ENCODE results near the gene CD248.
A peak's percentile ranks its signal among the peaks of the same experiment; 100 is the strongest.

The CD248 gene

DNA sequence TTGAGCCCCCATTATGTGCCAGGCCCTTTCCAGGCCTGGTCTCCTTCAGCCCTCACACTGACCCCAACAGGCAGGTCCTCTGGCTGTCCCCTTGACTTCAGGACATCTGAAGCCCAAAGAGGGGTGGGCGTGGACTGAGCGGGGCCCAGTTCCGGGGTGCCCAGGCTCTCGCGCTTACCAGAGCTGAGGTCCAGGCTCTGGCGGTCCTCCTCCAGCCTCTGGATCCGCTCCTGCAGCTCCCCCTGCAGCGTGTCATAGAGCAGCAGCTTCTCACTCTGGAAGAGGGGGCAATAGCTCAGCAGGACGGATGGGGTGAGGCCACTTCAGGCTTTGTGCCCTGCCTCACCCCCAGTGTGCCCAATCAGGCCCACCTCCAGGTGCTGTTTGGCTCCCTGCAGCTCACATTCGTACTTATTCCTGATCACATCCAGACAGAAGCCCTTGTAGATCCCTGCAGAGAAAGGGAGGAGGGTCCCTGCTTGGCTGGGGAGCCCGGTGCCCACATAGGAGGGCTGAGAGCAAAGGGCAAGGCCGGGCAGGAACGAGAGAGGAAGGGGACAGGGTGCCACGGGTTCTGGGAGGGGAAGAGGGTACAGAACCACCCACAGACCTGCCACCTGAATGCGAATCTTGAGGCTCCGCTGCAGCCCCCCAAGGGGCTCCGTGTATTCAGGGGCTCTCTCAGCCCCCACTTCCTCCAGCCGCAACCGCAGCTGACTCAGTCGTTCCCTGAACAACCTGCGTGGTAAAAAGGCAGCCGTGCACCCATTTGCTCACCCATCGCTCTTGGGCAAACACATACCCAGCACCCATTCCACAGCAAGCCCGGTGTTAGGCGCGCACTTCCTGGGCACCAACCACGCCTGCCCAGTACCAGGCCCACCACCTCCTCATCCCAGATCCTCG is 24.0 kb upstream of the CD248 start:
- no peak for DNase-seq

DNA sequence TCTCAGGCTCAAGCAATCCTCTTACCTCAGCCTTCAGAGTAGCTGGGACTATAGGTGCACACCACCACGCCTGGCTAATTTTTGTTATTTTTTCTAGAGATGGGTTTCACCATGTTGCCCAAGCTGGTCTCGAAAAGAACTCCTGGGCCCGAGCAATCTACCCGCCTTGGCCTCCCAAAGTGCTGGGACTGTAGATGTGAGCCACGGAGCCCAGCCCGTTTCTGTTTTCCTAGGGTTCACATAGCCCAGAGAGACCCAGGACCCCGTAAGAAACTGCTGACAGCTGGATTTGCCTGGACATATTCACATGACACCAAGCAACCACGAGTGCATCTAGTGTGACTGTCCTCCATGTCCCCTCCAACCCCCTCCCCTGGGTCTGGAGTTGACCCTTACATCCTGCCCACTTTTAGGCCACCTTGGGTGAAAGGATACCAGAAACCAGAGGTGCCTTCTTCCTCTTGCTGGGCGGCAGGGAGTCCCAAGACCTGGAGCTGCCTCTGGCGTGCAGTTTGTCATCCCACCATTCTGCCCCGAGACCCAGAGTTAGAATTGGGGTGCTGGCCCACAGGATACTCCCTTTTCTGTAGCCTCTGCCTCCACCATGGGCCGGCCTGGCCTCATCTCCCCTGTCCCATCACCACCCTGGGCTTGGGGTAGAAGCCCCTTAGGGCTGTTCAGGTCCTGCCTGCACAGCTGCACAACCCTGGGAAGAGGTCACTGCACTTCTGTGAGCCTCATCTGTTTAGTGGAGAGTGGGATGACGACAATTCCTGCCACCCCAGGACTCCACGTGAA is 23.0 kb upstream of the CD248 start:
- DNase-seq = no peak

DNA sequence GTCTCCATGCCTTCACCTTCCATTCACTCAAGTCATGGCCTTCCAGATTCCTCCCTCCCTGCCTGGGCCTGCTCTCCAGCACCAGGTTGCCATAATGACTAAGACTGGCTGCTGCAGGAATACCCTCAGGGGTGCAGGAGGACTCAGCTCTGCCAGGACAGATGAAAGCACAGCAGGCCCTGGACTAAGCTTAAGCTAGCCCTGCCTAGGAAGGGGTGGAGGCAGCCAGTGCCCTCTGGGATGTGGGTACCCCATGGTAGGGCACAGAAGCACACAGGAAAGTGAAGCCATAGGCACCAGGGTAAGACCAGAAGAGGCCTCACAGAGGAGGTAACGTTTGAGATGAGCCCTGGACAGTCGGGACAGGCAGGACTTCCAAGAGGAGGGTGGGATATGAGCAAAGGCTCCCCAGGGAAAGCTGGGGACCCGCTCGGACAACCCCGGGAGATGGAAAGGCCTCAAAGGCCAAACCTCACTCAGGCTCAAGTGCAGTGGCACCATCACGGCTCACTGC is 22.4 kb upstream of the CD248 start:
- DNase-seq = no peak

DNA sequence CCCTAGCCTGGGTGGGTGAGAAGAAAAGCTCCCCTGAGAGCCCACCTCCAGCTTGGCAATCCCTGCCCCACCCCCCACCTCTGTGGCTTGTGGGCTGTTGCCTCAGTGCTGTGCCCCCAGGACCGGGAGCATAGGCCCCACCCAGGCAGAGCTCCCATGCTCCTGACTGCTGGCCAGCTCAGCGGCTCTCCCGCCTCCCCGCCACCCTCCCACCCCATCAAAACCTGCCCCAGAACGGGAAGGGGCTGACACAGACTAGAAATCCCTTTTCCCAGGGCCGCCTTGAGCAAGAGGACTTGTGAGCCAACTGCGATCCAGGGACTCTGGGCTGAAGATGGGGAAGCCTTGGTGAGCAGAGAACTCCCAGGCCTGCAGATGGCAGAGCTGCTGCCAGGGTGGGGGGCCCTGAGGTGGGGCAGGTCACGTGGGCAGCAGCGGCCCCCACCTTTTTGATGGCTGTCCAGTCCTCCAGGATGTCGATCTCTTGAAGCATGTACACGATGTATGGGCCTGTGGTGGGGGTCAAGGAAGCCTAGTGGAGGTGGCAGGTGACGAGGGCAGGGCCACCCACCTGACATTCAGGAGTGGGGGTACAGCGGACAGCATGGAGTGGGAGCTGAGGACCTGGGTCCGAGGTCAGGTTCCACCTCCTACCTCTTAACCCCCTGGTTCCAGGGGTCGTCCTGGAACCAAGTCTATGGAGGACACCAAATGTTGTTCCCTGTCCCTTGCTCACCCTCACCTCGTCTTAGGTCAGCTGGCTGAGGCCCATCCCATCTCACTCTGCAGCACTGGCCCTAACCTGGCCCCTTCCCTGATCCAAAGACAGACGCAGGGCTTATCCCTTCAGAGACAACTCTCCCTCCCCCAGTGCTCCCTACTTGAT is 21.7 kb upstream of the CD248 start:
- DNase-seq = no peak

DNA sequence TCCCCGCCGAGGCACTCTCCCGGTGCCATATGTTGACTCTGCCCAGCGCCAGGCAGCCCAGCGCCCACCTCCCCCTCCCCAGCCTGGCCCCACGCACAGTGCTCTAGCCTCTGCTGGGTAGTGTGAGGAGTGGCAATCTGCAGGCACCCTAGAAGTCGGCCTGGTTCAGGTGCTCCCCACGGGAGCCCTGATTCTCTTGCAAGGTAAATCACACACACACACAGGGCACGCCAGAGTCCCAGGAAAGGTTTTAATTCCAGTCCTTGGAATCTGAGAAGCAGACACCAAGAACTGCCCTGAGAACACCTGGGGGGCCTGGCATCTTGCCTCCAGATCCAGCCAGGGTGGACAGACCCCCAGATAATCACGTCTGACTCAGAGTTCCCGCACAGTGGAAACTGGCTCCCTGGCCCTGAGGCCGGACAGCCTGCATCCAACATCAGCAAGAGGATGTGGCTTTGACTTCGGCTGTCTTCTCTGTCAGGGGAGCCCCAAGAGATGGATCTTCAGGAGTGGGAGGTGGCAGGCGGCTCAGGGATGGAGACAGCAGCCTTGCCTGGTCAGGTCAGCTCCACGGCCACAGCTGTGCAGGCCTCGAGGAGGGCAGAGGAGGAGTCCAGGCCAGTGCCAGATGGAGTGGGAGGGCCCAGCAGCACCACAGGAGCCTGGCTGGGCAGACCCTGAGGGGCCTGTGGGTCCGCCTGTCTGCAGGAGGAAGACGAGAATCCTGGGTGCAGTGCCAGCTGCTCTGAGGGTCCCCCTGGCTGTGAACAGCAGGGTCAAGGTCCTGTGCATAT is 20.5 kb upstream of the CD248 start:
- no peak for DNase-seq

DNA sequence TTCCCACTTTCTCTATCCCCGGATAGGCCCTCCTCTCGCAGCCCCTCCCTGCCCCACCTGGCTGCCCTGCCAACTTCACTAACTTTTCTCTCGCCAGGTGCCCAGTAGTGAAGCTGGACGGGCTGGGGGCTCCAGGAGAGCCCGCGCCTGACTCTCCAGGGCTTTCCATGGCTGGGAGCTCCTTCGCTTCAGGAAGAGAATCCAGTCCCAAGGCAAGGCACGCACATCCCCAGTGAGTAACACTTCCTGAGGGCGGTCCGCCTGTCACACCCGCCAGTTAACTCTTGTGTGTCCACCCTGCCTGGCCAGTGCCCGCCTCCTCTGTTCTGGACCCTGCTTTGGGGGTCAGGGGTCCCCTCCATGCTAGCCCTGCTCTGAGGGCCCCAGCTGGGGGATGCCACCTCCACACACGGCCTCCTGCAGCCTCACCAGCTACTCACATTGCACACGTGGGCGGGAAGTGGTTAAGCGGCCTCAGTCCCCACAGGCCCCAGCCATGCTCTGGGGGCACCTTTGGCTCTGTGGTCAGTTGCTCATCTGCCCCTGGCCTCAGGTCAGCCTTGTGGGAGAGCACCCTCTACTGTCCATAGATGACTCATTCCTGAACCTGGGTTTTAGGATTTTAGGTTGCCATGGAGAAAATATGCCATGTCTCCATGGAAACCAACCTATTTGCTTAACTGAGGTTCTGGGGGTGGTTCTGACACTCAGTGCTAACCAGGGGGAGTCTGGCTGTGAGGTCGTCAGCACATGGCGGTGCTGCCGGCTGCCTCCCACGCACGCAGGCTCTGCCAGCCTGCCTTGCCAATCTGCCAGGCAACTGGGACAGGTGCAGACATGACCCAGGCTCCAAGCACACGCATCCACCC is 19.6 kb upstream of the CD248 start, which contains the start of gene RIN1:
RIN1 (minus strand) TSS at position 201 of the 869 bp plus-strand sequence; CDS start at position 169, 32 bp downstream.
- DNase-seq = peak; percentile 99

DNA sequence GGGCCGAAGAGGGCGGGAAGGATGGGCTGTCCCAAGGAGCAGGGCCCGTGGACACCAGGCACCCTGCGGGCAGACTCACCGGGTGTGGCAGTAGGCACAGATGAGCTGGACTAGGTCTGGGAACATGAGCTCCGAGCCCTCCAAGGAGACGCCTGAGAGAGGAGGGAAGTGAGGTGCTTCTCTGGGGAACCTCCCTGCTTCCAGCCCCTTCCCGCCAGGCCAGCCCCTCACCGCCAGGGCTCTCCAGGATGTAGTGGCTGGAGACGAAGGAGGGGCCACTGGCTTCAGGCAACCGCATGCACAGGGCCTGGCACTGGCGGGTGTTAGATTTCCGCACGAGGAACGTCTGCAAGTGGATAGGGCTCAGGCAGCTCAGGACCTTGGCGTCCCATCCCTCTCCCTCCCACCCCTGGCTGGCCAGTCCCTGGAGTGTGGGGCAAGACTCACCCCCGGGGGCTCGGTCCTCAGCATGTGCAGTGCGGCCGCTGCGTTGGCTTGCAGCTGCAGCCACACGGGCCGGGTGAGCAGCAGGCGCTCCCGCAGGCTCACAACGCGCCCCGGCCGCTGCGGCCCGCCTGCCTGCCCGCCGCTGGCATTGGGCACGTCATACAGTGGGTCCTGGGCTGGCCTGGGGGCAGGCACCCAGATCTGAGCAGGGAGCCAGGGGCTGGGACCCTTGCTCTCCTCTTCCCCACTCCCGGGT is 18.8 kb upstream of the CD248 start:
- DNase-seq = peak; percentile 27

DNA sequence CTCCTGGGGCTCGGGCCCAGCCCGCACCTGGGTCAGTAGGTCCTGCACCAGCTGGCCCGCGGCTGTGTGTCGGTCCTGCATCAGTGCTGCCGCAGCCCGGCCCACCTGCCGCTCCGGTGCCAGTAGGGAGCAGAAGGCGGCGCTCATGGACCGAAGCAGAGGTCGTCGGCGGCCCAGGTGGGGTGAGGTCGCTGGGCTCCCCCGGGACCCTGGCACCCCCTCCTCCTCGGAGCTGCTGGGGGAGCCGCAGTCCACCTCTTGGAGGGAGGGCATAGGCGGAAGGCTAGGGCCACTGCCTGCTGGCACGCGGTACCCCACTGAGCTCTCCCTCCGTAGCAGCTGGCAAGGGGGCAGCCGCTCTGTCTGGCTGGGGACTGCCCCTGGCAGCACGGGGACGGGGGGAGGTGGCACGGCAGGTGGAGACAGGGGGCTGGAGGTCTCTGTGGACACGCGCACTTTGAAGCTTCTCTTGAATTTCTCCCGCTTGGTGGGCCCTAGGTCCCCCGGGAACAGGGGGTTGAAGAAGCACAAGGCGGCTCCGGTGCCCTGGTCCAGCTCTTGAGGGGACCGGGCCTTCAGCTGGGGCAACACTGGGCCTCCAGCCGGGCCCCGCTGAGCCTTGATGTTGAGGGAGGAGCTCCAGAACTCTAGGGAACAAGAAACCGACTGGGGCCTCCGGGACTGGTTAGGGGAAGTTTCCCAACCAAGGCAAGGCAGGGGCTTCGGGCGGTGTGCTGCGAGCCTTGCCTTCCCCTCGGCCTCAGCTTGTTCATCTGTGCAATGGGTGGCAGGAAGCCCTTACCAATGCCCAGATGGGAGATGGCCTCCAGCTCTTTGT is 18.0 kb upstream of the CD248 start:
- DNase-seq = no peak

DNA sequence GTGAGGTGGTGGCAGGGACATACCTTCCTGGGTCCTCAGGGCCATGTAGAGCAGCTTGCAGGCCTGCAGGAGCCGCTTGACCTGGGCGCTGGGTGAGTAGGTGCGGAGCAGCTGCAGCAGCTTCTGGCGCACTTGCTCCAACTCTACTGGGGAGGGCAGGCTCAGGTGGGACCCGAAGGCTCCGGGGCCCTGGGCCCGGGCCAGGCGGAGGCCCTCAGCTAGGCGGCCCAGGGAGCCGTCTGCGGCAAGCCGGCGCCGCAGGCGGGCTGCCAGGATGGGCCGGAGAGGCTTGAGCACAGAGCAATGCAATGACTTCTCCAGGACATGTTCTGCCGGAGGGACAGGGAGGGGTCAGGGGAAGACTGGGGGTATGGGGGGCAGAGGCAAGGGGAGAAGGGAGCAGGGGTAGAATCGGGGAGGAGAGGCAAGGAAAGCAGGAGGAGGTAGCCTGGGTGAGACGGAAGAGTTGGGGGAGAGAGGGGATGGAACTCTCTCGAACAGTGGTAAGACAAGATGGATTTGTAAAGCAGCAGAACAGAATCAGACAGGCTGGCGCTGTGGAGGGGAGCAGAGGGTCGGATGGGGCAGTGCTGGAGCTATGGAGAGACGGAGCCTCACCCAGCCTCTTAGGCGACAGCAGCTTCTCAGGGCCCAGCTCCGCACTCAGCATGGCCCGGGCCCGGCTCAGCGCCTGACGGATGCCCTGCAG is 17.2 kb upstream of the CD248 start:
- no peak for DNase-seq

DNA sequence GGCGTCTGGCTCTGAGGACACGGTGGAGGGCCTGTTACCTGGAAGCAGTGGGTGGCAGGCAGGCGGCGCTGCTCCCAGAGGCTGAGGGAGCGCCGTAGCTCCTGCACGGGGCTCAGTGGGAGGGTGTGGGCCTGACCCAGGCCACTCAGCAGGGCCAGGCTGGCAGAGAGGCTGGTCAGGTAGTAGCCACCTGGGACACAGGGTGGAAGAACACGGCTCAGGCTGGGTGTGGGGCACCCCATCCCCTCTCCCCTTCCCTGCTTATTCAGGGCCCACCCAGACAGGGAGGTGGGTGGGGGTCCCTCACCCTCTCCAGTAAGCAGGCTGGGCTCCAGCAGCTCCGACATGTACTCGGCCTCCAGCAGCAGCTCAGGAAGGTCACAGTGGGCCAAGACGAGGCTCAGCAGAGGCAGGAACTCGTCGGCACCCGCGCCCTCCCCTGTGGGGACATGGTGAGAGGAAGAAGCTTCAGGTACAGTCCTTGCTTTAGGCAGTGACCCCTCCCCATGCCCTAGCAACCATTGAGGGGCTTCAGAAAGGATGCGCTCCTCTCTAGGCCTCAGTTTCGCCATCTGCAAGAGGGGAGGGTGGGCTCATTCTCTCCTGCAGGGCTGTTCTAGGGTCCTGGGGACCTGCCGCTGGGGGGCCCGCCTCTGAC is 16.5 kb upstream of the CD248 start:
- DNase-seq = no peak

DNA sequence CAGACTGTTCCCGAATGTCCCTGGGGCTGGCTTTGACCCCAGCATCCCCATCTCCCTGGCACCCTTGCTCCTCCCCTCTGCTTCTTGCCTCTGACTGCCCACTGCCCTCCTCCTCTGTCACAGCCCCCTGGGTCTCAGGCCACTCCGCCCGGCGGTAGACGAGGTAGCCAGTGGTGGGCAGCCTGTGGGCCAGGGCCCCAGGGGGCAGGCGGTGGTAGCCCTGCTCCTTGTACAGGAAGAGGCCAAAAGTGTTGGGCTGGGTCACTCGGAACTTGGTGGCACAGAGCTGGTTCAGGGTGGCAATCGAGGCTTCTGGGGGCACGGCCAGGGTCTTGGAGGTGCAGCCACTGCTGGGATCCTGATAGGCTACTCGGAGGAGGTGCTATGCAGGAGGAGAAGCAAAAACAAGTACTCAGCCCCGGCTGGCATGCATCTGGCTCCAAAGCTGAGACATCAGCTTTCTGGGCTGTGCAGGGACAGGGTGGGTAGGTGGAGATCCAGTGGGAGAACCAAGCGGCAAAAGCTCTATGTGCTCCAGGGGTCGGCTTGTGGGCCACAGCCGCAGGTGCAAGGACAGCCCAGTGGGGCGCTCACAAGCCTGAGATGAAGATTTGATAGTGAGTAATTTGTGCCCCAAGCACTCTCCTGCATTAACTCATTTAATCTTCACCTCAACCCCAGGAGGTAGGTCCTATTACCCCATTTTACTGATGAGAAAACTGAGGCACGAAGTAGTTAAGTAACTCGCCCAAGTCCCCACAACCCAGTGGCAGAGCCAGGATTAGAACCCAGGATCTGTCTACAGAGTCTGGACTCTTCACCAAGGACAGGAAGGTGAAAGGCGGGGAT is 15.8 kb upstream of the CD248 start:
- DNase-seq = no peak

DNA sequence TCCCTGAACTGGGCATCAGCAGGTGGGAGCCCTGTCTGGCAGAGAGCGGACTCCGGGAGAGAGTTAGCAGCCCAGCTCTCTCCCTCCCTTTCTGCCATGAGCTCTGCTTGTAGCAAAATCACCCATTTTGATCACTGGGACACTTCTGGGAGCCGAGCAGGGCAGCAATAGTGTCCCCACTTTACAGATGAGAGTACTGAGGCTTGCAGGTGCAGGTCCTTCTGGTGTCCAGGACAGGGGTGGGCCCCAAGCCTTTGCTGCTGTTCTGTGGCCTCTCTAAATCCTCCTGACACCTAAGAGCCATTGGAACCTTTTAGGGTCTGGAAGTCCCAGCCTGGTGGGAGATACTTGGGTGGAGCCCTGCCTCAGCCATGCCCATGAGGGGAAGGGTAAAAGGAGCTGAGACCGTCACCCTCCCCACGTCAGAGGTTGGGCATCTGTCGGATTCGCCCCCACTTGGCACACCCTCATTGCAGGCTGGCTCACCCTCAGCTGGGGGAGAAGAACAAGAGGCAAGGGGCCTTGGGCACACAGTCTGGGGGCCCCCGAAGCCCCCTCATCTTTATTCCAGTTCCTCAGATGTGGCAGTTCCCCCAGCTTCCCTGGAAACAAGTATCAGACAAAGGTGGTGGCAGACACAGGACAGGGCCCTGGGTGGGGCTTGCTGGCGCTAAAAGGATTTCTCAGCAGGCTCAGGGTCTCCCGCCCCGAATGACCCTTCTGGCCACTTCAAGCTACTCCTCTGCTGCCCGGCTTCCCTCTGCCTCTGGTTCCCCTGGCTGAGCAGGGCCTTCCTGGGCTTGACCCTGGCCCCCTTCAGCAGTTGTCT is 14.9 kb upstream of the CD248 start:
- DNase-seq = no peak

DNA sequence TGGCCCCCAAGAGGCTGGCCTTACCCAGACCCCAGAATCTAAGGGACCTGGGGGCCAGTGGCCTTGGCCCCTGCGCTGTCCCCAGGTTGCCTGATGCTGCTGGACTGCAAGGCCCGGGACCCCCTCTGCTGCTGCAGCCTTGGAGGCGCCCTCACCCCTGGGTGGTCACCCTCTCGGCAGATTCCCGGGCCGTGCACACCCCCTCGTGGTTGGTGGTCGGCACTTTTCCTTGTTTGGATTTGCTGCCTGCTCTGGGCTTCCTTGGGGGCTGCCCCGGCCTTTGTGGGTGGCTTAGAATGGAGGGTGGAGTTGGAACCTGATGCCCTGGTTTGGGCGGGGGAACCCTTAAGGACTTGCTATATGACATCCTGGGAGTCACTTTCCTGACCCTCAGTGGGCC is 14.1 kb upstream of the CD248 start:
- no peak for DNase-seq

DNA sequence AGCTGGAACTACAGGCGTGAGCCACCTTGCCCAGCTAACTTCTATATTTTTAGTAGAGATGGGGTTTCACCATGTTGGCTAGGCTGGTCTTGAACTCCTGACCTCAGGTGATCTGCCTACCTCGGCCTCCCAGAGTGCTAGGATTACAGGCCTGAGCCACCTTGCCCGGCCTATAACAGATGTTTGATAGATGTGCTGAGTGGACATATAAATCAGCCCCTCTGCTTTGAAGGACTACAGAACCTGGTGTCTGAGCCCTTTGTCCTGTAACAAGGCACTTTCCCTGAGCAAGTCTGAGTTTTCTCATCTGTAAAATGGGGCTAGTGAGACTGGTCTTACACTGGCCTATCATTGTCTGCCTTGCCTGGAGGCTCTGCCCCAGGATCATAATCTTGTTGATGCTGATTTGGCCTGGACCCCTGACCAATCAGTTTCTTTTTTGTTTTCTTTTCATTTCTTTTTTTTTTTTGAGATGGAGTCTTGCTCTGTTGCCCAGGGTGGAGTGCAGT is 12.4 kb upstream of the CD248 start:
- DNase-seq = no peak

DNA sequence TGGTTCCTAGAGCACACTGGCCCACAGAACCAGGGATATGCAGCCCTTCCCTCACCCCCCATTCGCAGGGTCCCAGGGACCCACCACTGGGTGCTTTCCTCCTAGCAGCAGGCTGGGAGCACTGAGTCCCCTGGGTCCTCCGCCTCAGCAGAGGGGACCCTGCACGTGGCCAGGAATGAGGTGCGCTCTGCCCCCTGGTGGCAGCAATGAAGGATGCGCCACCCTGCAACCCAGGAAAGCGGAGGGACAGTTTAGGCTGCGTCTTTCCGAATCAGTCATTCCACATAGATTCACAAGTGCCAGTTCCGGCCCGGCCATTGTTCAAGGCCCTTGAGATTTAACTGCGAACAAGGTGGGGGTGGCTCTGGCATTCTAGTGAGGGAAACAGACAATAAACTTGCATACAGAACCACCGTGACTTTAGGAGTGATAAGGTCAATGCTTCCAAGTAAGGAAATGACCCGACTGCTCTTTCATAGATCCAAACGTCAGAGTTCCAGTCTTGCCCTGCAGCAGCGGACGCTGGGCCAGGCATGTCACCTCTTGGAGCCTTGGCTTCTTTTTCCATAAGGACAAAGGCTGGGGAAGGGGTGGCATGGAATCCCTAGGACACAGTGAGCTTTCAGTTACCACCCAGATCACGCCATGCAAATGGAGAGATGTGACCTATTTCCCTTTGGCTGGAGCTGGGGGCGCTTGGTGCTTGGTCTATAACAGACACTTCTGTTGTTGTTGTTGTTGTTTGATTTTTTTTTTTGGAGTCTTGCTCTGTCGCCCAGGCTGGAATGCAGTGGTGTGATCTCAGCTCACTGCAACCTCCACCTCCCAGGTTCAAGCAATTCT is 11.7 kb upstream of the CD248 start:
- DNase-seq = peak; percentile 52
